HEK293 (cell line): ENCODE measurements around the gene KRT32.

Experiments
- CTCF ChIA-PET: fragments of 350-600 bp; formaldehyde crosslinking; extraction: SDS; loops from one replicate; lab custom pipeline; 2021; ENCODE audit warnings: antibody characterized with exemption; lab: Yijun Ruan, JAX
- POLR2A ChIA-PET: fragments of 300-600 bp; formaldehyde crosslinking; extraction: SDS; loops from one replicate; lab custom pipeline; 2020; ENCODE audit warnings: antibody characterized with exemption, inconsistent platforms; lab: Yijun Ruan, JAX
- H3K27ac ChIP-seq: fragments of 200-500 bp; sonication (Bioruptor generic); 2 replicates; pipeline ENCODE4 v1.5.1; 2014; ENCODE audit warnings: low read depth, low read length, control low read depth, inconsistent platforms; ENCODE audit errors: extremely low read depth
- H3K36me3 ChIP-seq, 2 experiments: fragments of 200-500 bp in 1 of 2; sonication (Bioruptor generic) in 1 of 2; 1 replicate in 1 of 2; 2 replicates in 1 of 2; pipeline ENCODE4 v1.5.1; 2014 to 2017; ENCODE audit warnings: inconsistent platforms in 2 of 2, low read length in 2 of 2; ENCODE audit not compliant: control insufficient read depth in 2 of 2, insufficient read depth in 1 of 2
- H3K4me1 ChIP-seq: fragments of 200-500 bp; sonication (Bioruptor generic); 2 replicates; pipeline ENCODE4 v1.5.1; 2014; ENCODE audit warnings: mild to moderate bottlenecking, low read length, inconsistent platforms; ENCODE audit not compliant: control insufficient read depth, insufficient read depth
- H3K4me3 ChIP-seq: 2 replicates; pipeline ENCODE4 v1.5.1; 2011; ENCODE audit warnings: low read depth, mild to moderate bottlenecking, control low read depth, low read length, moderate library complexity
- H3K9me3 ChIP-seq: fragments of 200-500 bp; sonication (Bioruptor generic); 2 replicates; pipeline ENCODE4 v1.5.1; 2014; ENCODE audit warnings: low read depth, low read length, inconsistent platforms; ENCODE audit not compliant: control insufficient read depth, insufficient read depth
- BCL11B ChIP-seq: fragments of 450-650 bp; formaldehyde crosslinking; IDR thresholded peaks from 2 replicates; pipeline ENCODE4 v1.5.1; 2016; ENCODE audit warnings: low read depth, missing biosample characterization, missing genetic modification characterization
- HOXD13 ChIP-seq: sonication (generic); formaldehyde crosslinking; IDR thresholded peaks from 2 replicates; pipeline ENCODE4 v1.8.0; 2022; ENCODE audit warnings: missing genetic modification reagents, borderline replicate concordance
- KLF1 ChIP-seq: fragments of 450-650 bp; formaldehyde crosslinking; IDR thresholded peaks from 2 replicates; pipeline ENCODE4 v1.5.1; 2016; ENCODE audit warnings: missing biosample characterization, missing genetic modification characterization
- KLF16 ChIP-seq: fragments of 450-650 bp; formaldehyde crosslinking; IDR thresholded peaks from 2 replicates; pipeline ENCODE4 v1.5.1; 2017; ENCODE audit warnings: missing biosample characterization, missing genetic modification characterization
- ZBTB20 ChIP-seq: fragments of 450-650 bp; formaldehyde crosslinking; IDR thresholded peaks from 2 replicates; pipeline ENCODE4 v1.5.1; 2016; ENCODE audit warnings: missing biosample characterization, missing genetic modification characterization
- ZFP37 ChIP-seq: fragments of 450-650 bp; formaldehyde crosslinking; IDR thresholded peaks from 2 replicates; pipeline ENCODE4 v1.5.1; 2016; ENCODE audit warnings: missing biosample characterization, missing genetic modification characterization
- ZNF184 ChIP-seq: fragments of 450-650 bp; IDR thresholded peaks from 2 replicates; pipeline ENCODE4 v1.5.1; 2018; ENCODE audit warnings: missing biosample characterization, mild to moderate bottlenecking, missing genetic modification characterization
- ZNF24 ChIP-seq: fragments of 450-650 bp; formaldehyde crosslinking; IDR thresholded peaks from 2 replicates; pipeline ENCODE4 v1.5.1; 2016; ENCODE audit warnings: missing biosample characterization, missing genetic modification characterization
- ZNF302 ChIP-seq: fragments of 450-650 bp; formaldehyde crosslinking; IDR thresholded peaks from 2 replicates; pipeline ENCODE4 v1.5.1; 2016; ENCODE audit warnings: missing biosample characterization, missing genetic modification characterization, low read depth
- ZNF335 ChIP-seq: fragments of 450-650 bp; formaldehyde crosslinking; conservative IDR thresholded peaks from 2 replicates; pipeline ENCODE4 v1.5.1; 2016; ENCODE audit warnings: missing biosample characterization, missing genetic modification characterization
- ZNF423 ChIP-seq: fragments of 450-650 bp; formaldehyde crosslinking; IDR thresholded peaks from 2 replicates; pipeline ENCODE4 v1.5.1; 2016; ENCODE audit warnings: missing biosample characterization, missing genetic modification characterization
- ZNF426 ChIP-seq: fragments of 450-650 bp; formaldehyde crosslinking; IDR thresholded peaks from 2 replicates; pipeline ENCODE4 v1.5.1; 2017; ENCODE audit warnings: missing biosample characterization, missing genetic modification characterization, mild to moderate bottlenecking, inconsistent platforms, moderate library complexity
- ZNF513 ChIP-seq: fragments of 450-650 bp; IDR thresholded peaks from 2 replicates; pipeline ENCODE4 v1.5.1; 2018; ENCODE audit warnings: missing biosample characterization, missing genetic modification characterization
- ZNF548 ChIP-seq: fragments of 450-650 bp; formaldehyde crosslinking; IDR thresholded peaks from 2 replicates; pipeline ENCODE4 v1.5.1; 2016; ENCODE audit warnings: missing biosample characterization, missing genetic modification characterization
- ZNF549 ChIP-seq: fragments of 450-650 bp; IDR thresholded peaks from 2 replicates; pipeline ENCODE4 v1.5.1; 2018; ENCODE audit warnings: missing biosample characterization, missing genetic modification characterization, mild to moderate bottlenecking, inconsistent platforms, moderate library complexity
- ZNF585B ChIP-seq: fragments of 450-650 bp; formaldehyde crosslinking; IDR thresholded peaks from 2 replicates; pipeline ENCODE4 v1.5.1; 2016; ENCODE audit warnings: missing biosample characterization, missing genetic modification characterization
- ZNF596 ChIP-seq: fragments of 450-650 bp; IDR thresholded peaks from 2 replicates; pipeline ENCODE4 v1.5.0; 2018; ENCODE audit warnings: missing biosample characterization, mild to moderate bottlenecking, missing genetic modification characterization, moderate library complexity
- ZNF645 ChIP-seq: fragments of 450-650 bp; formaldehyde crosslinking; IDR thresholded peaks from 2 replicates; pipeline ENCODE4; 2016; ENCODE audit warnings: missing biosample characterization, missing genetic modification characterization
- ZNF777 ChIP-seq: fragments of 450-650 bp; formaldehyde crosslinking; IDR thresholded peaks from 2 replicates; pipeline ENCODE4 v1.5.1; 2017; ENCODE audit warnings: missing biosample characterization, missing genetic modification characterization, borderline replicate concordance
- TF ChIP-seq, protein P1 (sequence below): fragments of 450-650 bp; IDR thresholded peaks from 2 replicates; pipeline ENCODE4 v1.5.1; 2018; ENCODE audit warnings: missing biosample characterization, mild to moderate bottlenecking, missing genetic modification characterization
- TF ChIP-seq, protein P2 (sequence below): fragments of 450-650 bp; formaldehyde crosslinking; IDR thresholded peaks from 2 replicates; pipeline ENCODE4 v1.5.1; 2017; ENCODE audit warnings: missing biosample characterization, missing genetic modification characterization

Gene KRT32

DNA sequence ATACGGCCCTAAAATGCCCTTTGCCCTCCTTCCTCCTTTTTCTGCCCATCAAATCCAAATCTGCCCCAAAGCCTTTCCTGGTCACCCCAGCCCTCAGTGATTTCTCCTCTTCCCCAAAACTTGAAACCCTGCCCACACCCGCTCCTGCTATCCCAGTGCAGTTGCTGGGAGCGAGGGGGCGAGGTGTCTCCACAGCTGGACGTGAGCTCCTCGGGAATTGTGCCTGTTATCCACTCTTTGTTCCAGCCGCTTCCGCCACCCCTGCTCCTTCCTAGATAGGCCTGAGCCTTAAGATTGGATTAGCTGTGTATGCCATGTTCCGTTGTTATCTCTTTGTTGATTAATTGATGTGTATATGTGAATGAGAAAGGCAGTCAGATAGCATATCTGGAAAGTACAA is 16.3 kb upstream of the KRT32 start:
- H3K4me3 ChIP-seq, result no peak overlapping the region
- ChIA-PET POLR2A (no interaction called here), CTCF (interaction anchor here (1.0 to 6.1 kb wide), 3 partner anchors 65 to 161 kb away, joined by 3 to 39 read pairs (median 12); no protein-coding TSS in a partner anchor)
- H3K36me3 ChIP-seq, result no peaks in the 10 kb centered on the region
- no peaks in the 10 kb centered on the region for H3K9me3 ChIP-seq
- no peak for TF ChIP-seq KLF16 (tag by site-specific recombination)
- TF ChIP-seq ZNF645 (tag by site-specific recombination), result no peak
- TF ChIP-seq HOXD13 (CRISPR knock-in tag), result no peak
- no peak for TF ChIP-seq ZNF423
- TF ChIP-seq, protein P1, sequence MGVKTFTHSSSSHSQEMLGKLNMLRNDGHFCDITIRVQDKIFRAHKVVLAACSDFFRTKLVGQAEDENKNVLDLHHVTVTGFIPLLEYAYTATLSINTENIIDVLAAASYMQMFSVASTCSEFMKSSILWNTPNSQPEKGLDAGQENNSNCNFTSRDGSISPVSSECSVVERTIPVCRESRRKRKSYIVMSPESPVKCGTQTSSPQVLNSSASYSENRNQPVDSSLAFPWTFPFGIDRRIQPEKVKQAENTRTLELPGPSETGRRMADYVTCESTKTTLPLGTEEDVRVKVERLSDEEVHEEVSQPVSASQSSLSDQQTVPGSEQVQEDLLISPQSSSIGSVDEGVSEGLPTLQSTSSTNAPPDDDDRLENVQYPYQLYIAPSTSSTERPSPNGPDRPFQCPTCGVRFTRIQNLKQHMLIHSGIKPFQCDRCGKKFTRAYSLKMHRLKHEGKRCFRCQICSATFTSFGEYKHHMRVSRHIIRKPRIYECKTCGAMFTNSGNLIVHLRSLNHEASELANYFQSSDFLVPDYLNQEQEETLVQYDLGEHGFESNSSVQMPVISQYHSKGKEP, result no peak
- no peak for TF ChIP-seq ZNF513 (tag by site-specific recombination)
- TF ChIP-seq ZNF585B (tag by site-specific recombination), result no peak
- TF ChIP-seq, protein P2, sequence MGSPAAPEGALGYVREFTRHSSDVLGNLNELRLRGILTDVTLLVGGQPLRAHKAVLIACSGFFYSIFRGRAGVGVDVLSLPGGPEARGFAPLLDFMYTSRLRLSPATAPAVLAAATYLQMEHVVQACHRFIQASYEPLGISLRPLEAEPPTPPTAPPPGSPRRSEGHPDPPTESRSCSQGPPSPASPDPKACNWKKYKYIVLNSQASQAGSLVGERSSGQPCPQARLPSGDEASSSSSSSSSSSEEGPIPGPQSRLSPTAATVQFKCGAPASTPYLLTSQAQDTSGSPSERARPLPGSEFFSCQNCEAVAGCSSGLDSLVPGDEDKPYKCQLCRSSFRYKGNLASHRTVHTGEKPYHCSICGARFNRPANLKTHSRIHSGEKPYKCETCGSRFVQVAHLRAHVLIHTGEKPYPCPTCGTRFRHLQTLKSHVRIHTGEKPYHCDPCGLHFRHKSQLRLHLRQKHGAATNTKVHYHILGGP, result no peak
- TF ChIP-seq ZNF335 (tag by site-specific recombination), result no peak
- no peak for TF ChIP-seq KLF1 (tag by site-specific recombination)
- no peak for TF ChIP-seq ZNF302 (tag by site-specific recombination)
- no peak overlapping the region for H3K27ac ChIP-seq
- no peaks in the 10 kb centered on the region for H3K4me1 ChIP-seq

GRCh38 chr17:41481036-41481435 is 13.8 kb upstream of the KRT32 start, which contains the start of gene KRT35:
Gene KRT35 (minus strand): TSS chr17:41481151. CDS start chr17:41481097, 54 bp downstream.
- Histone ChIP-seq H3K36me3 (no peaks in the 10 kb centered on the region), H3K9me3 (no peaks in the 10 kb centered on the region)
- POLR2A ChIA-PET, result no interaction called here
- no peak for TF ChIP-seq ZNF777
- no peak for TF ChIP-seq ZNF596 (tag by site-specific recombination)
- no peak for TF ChIP-seq ZNF548 (tag by site-specific recombination)
- TF ChIP-seq ZNF24, result no peak
- no peak for TF ChIP-seq ZNF549 (tag by site-specific recombination)
- no peak for TF ChIP-seq BCL11B (tag by site-specific recombination)
- TF ChIP-seq ZNF184 (tag by site-specific recombination), result no peak
- no peak for TF ChIP-seq HOXD13 (CRISPR knock-in tag)
- no peak for TF ChIP-seq ZFP37 (tag by site-specific recombination)
- TF ChIP-seq, protein P1, result no peak
- no peak for TF ChIP-seq ZBTB20
- no peak for TF ChIP-seq ZNF426 (tag by site-specific recombination)
- TF ChIP-seq, all 188 proteins: peak for 0
- CTCF ChIA-PET, result interaction anchor here (1.6 kb wide), 1 partner anchor 16 kb away, joined by 5 read pairs; no protein-coding TSS in a partner anchor
- no peak within 1 kb of the TSS for H3K4me3 ChIP-seq
- H3K27ac ChIP-seq, result no peak within 1 kb of the TSS
- H3K4me1 ChIP-seq, result no peaks in the 10 kb centered on the region
